Ovary (tissue), 9 donors: ENCODE results near the gene FUBP3. TPM values are rescaled to one million over a fixed set of nuclear protein-coding genes. Genes with fewer than 3 reads are reported as not detected.

ENCODE experiments used
- DNase-seq, 5 donors: peaks; one replicate each; pipeline ENCODE4 v3.0.0-alpha.2; 2019 to 2020
- H3K27ac ChIP-seq, 2 donors: fragments of 200-600 bp; one replicate each; pipeline versions ENCODE4 v1.5.1 to v1.8.0; 2019 to 2022
- H3K27me3 ChIP-seq: fragments of 200-600 bp; one replicate; pipeline ENCODE4 v1.8.0; 2022
- H3K36me3 ChIP-seq: fragments of 200-600 bp; sonication (generic); one replicate; pipeline ENCODE4 v1.5.1; 2019
- H3K4me1 ChIP-seq: one replicate; pipeline ENCODE4 v1.8.1; 2013; ENCODE audit warnings: mild to moderate bottlenecking, moderate library complexity; ENCODE audit not compliant: insufficient read depth
- H3K4me3 ChIP-seq: fragments of 200-600 bp; sonication (generic); one replicate; pipeline ENCODE4 v1.5.1; 2017
- H3K9me3 ChIP-seq, 2 donors: fragments of 200-600 bp in 1 of 2; sonication (generic) in 1 of 2; one replicate each; pipeline versions ENCODE4 v1.5.1 to v1.8.1; 2013 to 2019; ENCODE audit warnings: mild to moderate bottlenecking in 1 of 2, moderate library complexity in 1 of 2
- CTCF ChIP-seq, 3 donors: fragments of 450-650 bp in 2 of 3; fragments of 200-600 bp in 1 of 3; IDR thresholded peaks; one replicate each; pipeline versions ENCODE4 v1.5.1 to v1.8.0; 2016 to 2022; ENCODE audit warnings: antibody characterized with exemption in 3 of 3, mild to moderate bottlenecking in 1 of 3
- EP300 ChIP-seq: sonication (generic); formaldehyde crosslinking; IDR thresholded peaks from one replicate; pipeline ENCODE4 v1.6.1; 2017; ENCODE audit warnings: antibody characterized with exemption
- POLR2A ChIP-seq: fragments of 450-650 bp; IDR thresholded peaks from one replicate; pipeline ENCODE4 v1.6.1; 2017; ENCODE audit warnings: antibody characterized with exemption, mild to moderate bottlenecking, moderate library complexity
- WGBS, 3 donors: extraction: QIAGEN DNeasy Blood & Tissue Kit in 1 of 3; methylation state at CpG; one replicate each; pipeline versions ENCODE4 v1.1.5 to v1.1.7; 2013 to 2017; 5-methylcytosine and 5-hydroxymethylcytosine counted together
- intact Hi-C, 4 donors: fragments of 100-400 bp; cut with DNase I; formaldehyde crosslinking; loops; one replicate each; pipeline versions ENCODE4 v1.11.0 to v1.15.1; 2022 to 2023
- polyA plus RNA-seq, 2 donors: library from polyadenylated mRNA; stranded (reverse); fragments of 200-250 nt in 1 of 2; fragments of 350-450 nt in 1 of 2; fragmentation: Illumina TruSeq in 1 of 2; extraction: RNeasy Lipid Tissue Mini Kit (QIAGEN cat#74804) in 1 of 2; gene quantifications; one replicate each; pipeline ENCODE4 v1.2.3, GENCODE V29; 2013 to 2014
- total RNA-seq, 7 donors: library from RNA; depleted of rRNA in 2 of 7; stranded (reverse); fragments of >200 nt in 2 of 7; fragmentation: NEBNext Ultra II Directional in 3 of 7; extraction: Animal tissue kit (Norgen Biotek cat#: 25700) in 3 of 7; gene quantifications; one replicate each; pipeline versions ENCODE4 v1.1.0 to v1.2.4, GENCODE V29; 2016 to 2023
- donor health status: DM: no; HTN: no; CAD: no; lungs with moderate emphysema.
- donor health status: DM: no; HTN: no; CAD: no.
- donor health status: Bipolar disorder and iron deficiency.
- donor health status: DM: yes; HTN: yes; CAD: no.
- donor health status: DM: no; HTN: no; CAD: no.
- donor health status: DM: yes; HTN: yes; CAD: no.

The FUBP3 gene
- total and polyA plus RNA-seq, 9 donors = 15.5 to 54.3 (median 44.4) TPM

GRCh38 chr9:130672933-130673615 is 93.7 kb downstream of the FUBP3 start:
- no peak overlapping the region for H3K4me3 ChIP-seq
- TF ChIP-seq CTCF (IDR thresholded peaks at IDR 0.05) (no peak), POLR2A (no peak), EP300 (no peak)
- H3K9me3 ChIP-seq = no peaks in the 10 kb centered on the region
- no peak for DNase-seq
- intact Hi-C loops = no loop called here
- H3K27ac ChIP-seq = no peak overlapping the region
- 77 to 90% (median 78%) methylated on average over 11 to 12 of the region's 12 CpGs for WGBS, 3 donors
- H3K4me1 ChIP-seq = no peaks in the 10 kb centered on the region
- no peaks in the 10 kb centered on the region for H3K36me3 ChIP-seq
- no peaks in the 10 kb centered on the region for H3K27me3 ChIP-seq

- no peaks in the 10 kb centered on the region for H3K9me3 ChIP-seq
- DNase-seq = no peak
- no peaks in the 10 kb centered on the region for H3K36me3 ChIP-seq
- H3K4me3 ChIP-seq = no peak overlapping the region
- TF ChIP-seq CTCF (IDR thresholded peaks at IDR 0.05) = no peak
- no peak for TF ChIP-seq EP300
- intact Hi-C loops = loop anchor here in 1 of 4 donors (5.0 kb wide), 1 partner anchor 203 kb away; no protein-coding TSS in a partner anchor
- H3K27ac ChIP-seq = no peak overlapping the region
- 86 to 90% (median 88%) methylated on average over 13 of the region's 13 CpGs for WGBS, 3 donors
- H3K4me1 ChIP-seq = no peaks in the 10 kb centered on the region
- H3K27me3 ChIP-seq = no peaks in the 10 kb centered on the region
These were observed 96.0 kb downstream of the FUBP3 start for GRCh38 chr9:130675396-130675795.

- Histone ChIP-seq H3K27ac (no peak overlapping the region), H3K9me3 (no peaks in the 10 kb centered on the region), H3K27me3 (no peaks in the 10 kb centered on the region), H3K4me3 (no peak overlapping the region), H3K36me3 (no peaks in the 10 kb centered on the region), H3K4me1 (peaks cover 4% of the 10 kb centered on the region)
- 70 to 84% (median 73%) methylated on average over 7 of the region's 7 CpGs for WGBS, 3 donors
- intact Hi-C loops = loop anchor here in 1 of 4 donors (5.0 kb wide), 1 partner anchor 205 kb away; no protein-coding TSS in a partner anchor
- DNase-seq = no peak
- TF ChIP-seq POLR2A (no peak), CTCF (IDR thresholded peaks at IDR 0.05) (no peak), EP300 (no peak)
These were observed 97.9 kb downstream of the FUBP3 start for GRCh38 chr9:130677252-130677651.

GRCh38 chr9:130680836-130681768 is 101.7 kb downstream of the FUBP3 start:
- intact Hi-C loops = loop anchor here in 3 of 4 donors (5.0 to 10.0 kb wide), 3 partner anchors 219 to 576 kb away; no protein-coding TSS in a partner anchor
- peak; percentile 65 to 81 (median 75) for DNase-seq
- no peaks in the 10 kb centered on the region for H3K9me3 ChIP-seq
- H3K36me3 ChIP-seq = no peaks in the 10 kb centered on the region
- peaks cover 4% of the 10 kb centered on the region for H3K4me1 ChIP-seq
- WGBS, 3 donors = 1 to 7% (median 3%) methylated on average over 26 to 114 of the region's 116 CpGs
- no peaks in the 10 kb centered on the region for H3K27me3 ChIP-seq
- no peak overlapping the region for H3K27ac ChIP-seq
- peak overlapping the region; percentile 49 for H3K4me3 ChIP-seq
- TF ChIP-seq CTCF (IDR thresholded peaks at IDR 0.05) = no peak
- TF ChIP-seq POLR2A = no peak
- no peak for TF ChIP-seq EP300
